Measurements from ENCODE around the gene CFAP299. TPM values are rescaled to one million over a fixed set of nuclear protein-coding genes. Genes with fewer than 3 reads are reported as not detected.

The CFAP299 gene
- total RNA-seq, 1 donor = 2.5 TPM

DNA sequence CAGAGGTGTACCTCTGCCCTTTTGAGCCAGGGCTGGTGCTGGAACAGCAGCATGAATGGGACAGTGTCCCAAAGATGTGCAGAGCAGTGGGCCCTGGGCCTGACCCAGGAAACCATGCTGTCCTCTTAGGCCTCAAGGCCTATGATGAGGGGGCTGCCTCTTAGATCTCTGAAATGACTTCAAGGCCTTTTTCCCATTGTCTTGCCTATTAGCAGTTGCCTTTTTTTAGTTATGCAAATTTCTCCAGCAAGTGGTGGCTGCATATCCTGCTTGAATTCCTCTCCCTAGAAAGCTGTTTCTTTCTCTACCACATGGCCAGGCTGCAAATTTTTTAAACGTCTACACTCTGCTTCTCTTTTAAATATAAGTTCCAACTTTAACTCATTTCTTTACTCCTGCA lies 160.3 kb downstream of the CFAP299 start:
- no peak overlapping the region for H3K27ac ChIP-seq (ENCODE audit: low read depth, low read length)
- no peak overlapping the region for H3K4me2 ChIP-seq (ENCODE audit: insufficient read depth, low read length)
- TF ChIP-seq CTCF (IDR thresholded peaks at IDR 0.05; ENCODE audit: extremely low read depth, low read depth, low read length) = no peak
- no peak overlapping the region for H3K4me3 ChIP-seq (ENCODE audit: insufficient read depth, low read length)
- H4K20me1 ChIP-seq (ENCODE audit: insufficient read depth, low read length) = no peaks in the 10 kb centered on the region
- no peaks in the 10 kb centered on the region for H3K36me3 ChIP-seq (ENCODE audit: insufficient read depth, low read length)
- H3K27me3 ChIP-seq (ENCODE audit: insufficient read depth, low read length) = no peaks in the 10 kb centered on the region
- H3K9me3 ChIP-seq (ENCODE audit: low read depth, low read length) = peaks cover 2% of the 10 kb centered on the region
- DNase-seq (ENCODE audit: insufficient read length, low spot score, missing footprints) = no peak
- H3K79me2 ChIP-seq (ENCODE audit: insufficient read depth, low read length) = no peaks in the 10 kb centered on the region
- H3K4me1 ChIP-seq (ENCODE audit: insufficient read depth, low read length) = no peaks in the 10 kb centered on the region
- no peak overlapping the region for H2AFZ ChIP-seq (ENCODE audit: low read length)

- no peaks in the 10 kb centered on the region for H4K20me1 ChIP-seq (ENCODE audit: insufficient read depth, low read length)
- no peak overlapping the region for H3K4me3 ChIP-seq (ENCODE audit: insufficient read depth, low read length)
- TF ChIP-seq CTCF (IDR thresholded peaks at IDR 0.05; ENCODE audit: extremely low read depth, low read depth, low read length) = no peak
- H3K9me3 ChIP-seq (ENCODE audit: low read depth, low read length) = peaks cover 2% of the 10 kb centered on the region
- no peak for DNase-seq (ENCODE audit: insufficient read length, low spot score, missing footprints)
- no peaks in the 10 kb centered on the region for H3K79me2 ChIP-seq (ENCODE audit: insufficient read depth, low read length)
- no peak overlapping the region for H3K27ac ChIP-seq (ENCODE audit: low read depth, low read length)
- no peaks in the 10 kb centered on the region for H3K4me1 ChIP-seq (ENCODE audit: insufficient read depth, low read length)
- H3K36me3 ChIP-seq (ENCODE audit: insufficient read depth, low read length) = no peaks in the 10 kb centered on the region
- no peak overlapping the region for H2AFZ ChIP-seq (ENCODE audit: low read length)
- no peaks in the 10 kb centered on the region for H3K27me3 ChIP-seq (ENCODE audit: insufficient read depth, low read length)
- no peak overlapping the region for H3K4me2 ChIP-seq (ENCODE audit: insufficient read depth, low read length)
Measured at GRCh38 chr4:80498725-80499124, 163.2 kb downstream of the CFAP299 start.

- no peak for TF ChIP-seq CTCF (IDR thresholded peaks at IDR 0.05; ENCODE audit: extremely low read depth, low read depth, low read length)
- Histone ChIP-seq H3K36me3 (ENCODE audit: insufficient read depth, low read length) (no peaks in the 10 kb centered on the region), H3K27me3 (ENCODE audit: insufficient read depth, low read length) (no peaks in the 10 kb centered on the region), H3K4me2 (ENCODE audit: insufficient read depth, low read length) (no peak overlapping the region), H4K20me1 (ENCODE audit: insufficient read depth, low read length) (no peaks in the 10 kb centered on the region), H3K79me2 (ENCODE audit: insufficient read depth, low read length) (no peaks in the 10 kb centered on the region), H3K4me3 (ENCODE audit: insufficient read depth, low read length) (no peak overlapping the region), H2AFZ (ENCODE audit: low read length) (peak overlapping the region; percentile 48), H3K9me3 (ENCODE audit: low read depth, low read length) (peaks cover 2% of the 10 kb centered on the region), H3K4me1 (ENCODE audit: insufficient read depth, low read length) (no peaks in the 10 kb centered on the region), H3K27ac (ENCODE audit: low read depth, low read length) (no peak overlapping the region)
- no peak for DNase-seq (ENCODE audit: insufficient read length, low spot score, missing footprints)
Measured at GRCh38 chr4:80500613-80501012, 165.1 kb downstream of the CFAP299 start.

- Histone ChIP-seq H3K27ac (ENCODE audit: low read depth, low read length) (no peak overlapping the region), H3K27me3 (ENCODE audit: insufficient read depth, low read length) (no peaks in the 10 kb centered on the region), H3K9me3 (ENCODE audit: low read depth, low read length) (no peaks in the 10 kb centered on the region), H4K20me1 (ENCODE audit: insufficient read depth, low read length) (no peaks in the 10 kb centered on the region), H3K4me2 (ENCODE audit: insufficient read depth, low read length) (no peak overlapping the region), H3K79me2 (ENCODE audit: insufficient read depth, low read length) (no peaks in the 10 kb centered on the region), H3K4me3 (ENCODE audit: insufficient read depth, low read length) (no peak overlapping the region), H3K36me3 (ENCODE audit: insufficient read depth, low read length) (no peaks in the 10 kb centered on the region), H3K4me1 (ENCODE audit: insufficient read depth, low read length) (no peaks in the 10 kb centered on the region), H2AFZ (ENCODE audit: low read length) (no peak overlapping the region)
- TF ChIP-seq CTCF (IDR thresholded peaks at IDR 0.05; ENCODE audit: extremely low read depth, low read depth, low read length) = no peak
- DNase-seq (ENCODE audit: insufficient read length, low spot score, missing footprints) = no peak
Measured at GRCh38 chr4:80507077-80507476, 171.5 kb downstream of the CFAP299 start.
